GM12878 (cell line): ENCODE data around the gene LRP1. TPM values are rescaled to one million over a fixed set of nuclear protein-coding genes. Genes with fewer than 3 reads are reported as not detected.

ENCODE experiments used
- ATAC-seq: fragments of 200-7000 bp; cut with Tn5 transposase; 3 replicates; pipeline ENCODE4 v1.9.1; 2020; ENCODE audit warnings: mild to moderate bottlenecking, moderate library complexity
- BruUV-seq: library from RNA; stranded (reverse); fragments of 400-500 nt; replicated peaks from 2 replicates; lab custom pipeline; 2021; lab: Mats Ljungman, UMichigan
- CTCF ChIA-PET: fragments of 300-600 bp; sonication (Branson Sonifier 250); formaldehyde crosslinking; extraction: SDS; loops from one replicate; lab custom pipeline; 2021; ENCODE audit warnings: inconsistent platforms; lab: Yijun Ruan, JAX
- POLR2A ChIA-PET: fragments of 350-600 bp; formaldehyde crosslinking; extraction: SDS; loops from one replicate; lab custom pipeline; 2021; ENCODE audit warnings: inconsistent platforms; lab: Charles Lee
- RAD21 ChIA-PET: fragments of 300-600 bp; sonication (Branson Sonifier 250); formaldehyde crosslinking; loops from one replicate; lab custom pipeline; 2023; ENCODE audit warnings: antibody characterized with exemption; ENCODE audit not compliant: unreplicated experiment; lab: Charles Lee
- SMC1A ChIA-PET: fragments of 300-600 bp; sonication (Branson Sonifier 250); formaldehyde crosslinking; loops from one replicate; lab custom pipeline; 2023; ENCODE audit not compliant: unreplicated experiment, uncharacterized antibody; lab: Charles Lee
- DNase-seq: peaks from one replicate; pipeline ENCODE4 v3.0.0-alpha.2; 2011; ENCODE audit warnings: low read depth, low spot score
- FAIRE-seq: peaks from 3 replicates; lab custom pipeline; 2011; peaks lifted over from hg19 to GRCh38; lab: Jason Lieb, UNC
- H2AFZ ChIP-seq: 2 replicates; pipeline ENCODE4 v1.6.0; 2011; ENCODE audit warnings: low read depth, low read length, control low read depth; ENCODE audit not compliant: control insufficient read depth
- H3K27ac ChIP-seq: 2 replicates; pipeline ENCODE4 v1.5.1; 2011; ENCODE audit warnings: control low read depth; ENCODE audit not compliant: control insufficient read depth, insufficient read depth
- H3K27me3 ChIP-seq, 2 experiments: replicated peaks in 1 of 2; 2 replicates each; pipeline versions ENCODE4 v1.6.0 to v1.6.1; 2011; ENCODE audit warnings: low read length in 1 of 2; ENCODE audit not compliant: control insufficient read depth in 2 of 2, insufficient read depth in 2 of 2
- H3K36me3 ChIP-seq, 2 experiments: 2 replicates each; pipeline ENCODE4 v1.5.1; 2011; ENCODE audit warnings: low read length in 1 of 2; ENCODE audit not compliant: control insufficient read depth in 2 of 2, insufficient read depth in 2 of 2
- H3K4me1 ChIP-seq: 2 replicates; pipeline ENCODE4 v1.6.1; 2011; ENCODE audit warnings: mild to moderate bottlenecking, low read length, moderate library complexity, mixed read lengths; ENCODE audit not compliant: control insufficient read depth, insufficient read depth
- H3K4me2 ChIP-seq: 2 replicates; pipeline ENCODE4 v1.6.0; 2011; ENCODE audit warnings: control low read depth; ENCODE audit not compliant: control insufficient read depth, insufficient read depth
- H3K4me3 ChIP-seq: fragments of 200-600 bp; sonication (generic); 2 replicates; pipeline ENCODE4 v1.5.1; 2016
- H3K79me2 ChIP-seq: 2 replicates; pipeline ENCODE4 v1.6.0; 2011; ENCODE audit warnings: low read length; ENCODE audit not compliant: control insufficient read depth, insufficient read depth
- H3K9ac ChIP-seq: 2 replicates; pipeline ENCODE4 v1.8.0; 2011; ENCODE audit warnings: low read length, control low read depth, mixed read lengths; ENCODE audit not compliant: control insufficient read depth, insufficient read depth
- H3K9me3 ChIP-seq: replicated peaks from 3 replicates; pipeline ENCODE4 v1.5.1; 2011; ENCODE audit warnings: mild to moderate bottlenecking, low read length; ENCODE audit not compliant: control insufficient read depth, insufficient read depth
- H4K20me1 ChIP-seq: 2 replicates; pipeline ENCODE4 v1.6.0; 2011; ENCODE audit not compliant: control insufficient read depth, insufficient read depth
- CBX3 ChIP-seq: fragments of 200-600 bp; sonication (generic); IDR thresholded peaks from 2 replicates; pipeline ENCODE4 v1.6.1; 2016; ENCODE audit warnings: low read depth, borderline replicate concordance
- CBX5 ChIP-seq: sonication (generic); IDR thresholded peaks from 2 replicates; pipeline ENCODE4 v1.6.1; 2016; ENCODE audit warnings: low read depth, moderate library complexity, mild to moderate bottlenecking, inconsistent platforms
- CREM ChIP-seq: IDR thresholded peaks from 2 replicates; pipeline ENCODE4 v1.6.1; 2014; ENCODE audit warnings: antibody characterized with exemption, low read depth
- EED ChIP-seq: sonication (generic); IDR thresholded peaks from 2 replicates; pipeline ENCODE4 v1.6.1; 2016; ENCODE audit warnings: antibody characterized with exemption, low read depth
- ESRRA ChIP-seq: IDR thresholded peaks from 2 replicates; pipeline ENCODE4 v1.6.1; 2012; ENCODE audit warnings: mild to moderate bottlenecking, low read length, improper control_type of control experiment
- MXI1 ChIP-seq: fragments of 150-350 bp; IDR thresholded peaks from 2 replicates; pipeline ENCODE4 v1.6.1; 2011; ENCODE audit warnings: low read depth, mild to moderate bottlenecking, inconsistent platforms, low read length, improper control_type of control experiment
- SIX5 ChIP-seq: IDR thresholded peaks from 2 replicates; pipeline ENCODE4 v1.6.1; 2011; ENCODE audit warnings: mild to moderate bottlenecking, low read depth, low read length, moderate library complexity; ENCODE audit not compliant: severe bottlenecking
- SPI1 ChIP-seq: IDR thresholded peaks from 2 replicates; pipeline ENCODE4 v1.6.1; 2011; ENCODE audit warnings: low read depth, mild to moderate bottlenecking, low read length, moderate library complexity, borderline replicate concordance; ENCODE audit not compliant: insufficient read depth
- SREBF1 ChIP-seq: IDR thresholded peaks from 2 replicates; pipeline ENCODE4 v1.6.1; 2012; ENCODE audit warnings: mild to moderate bottlenecking, low read length
- TCF3 ChIP-seq: IDR thresholded peaks from 2 replicates; pipeline ENCODE4 v1.6.1; 2012; ENCODE audit warnings: low read depth, mild to moderate bottlenecking, low read length, borderline replicate concordance; ENCODE audit not compliant: insufficient read depth
- WGBS: methylation state at CpG from one replicate; pipeline ENCODE4 v1.1.6; 2016; ENCODE audit warnings: low lambda C conversion rate; ENCODE audit not compliant: insufficient replicate concordance, insufficient coverage; ENCODE audit errors: missing lambda C conversion rate; 5-methylcytosine and 5-hydroxymethylcytosine counted together
- in situ Hi-C: fragments of 300-500 bp; cut with MboI; formaldehyde crosslinking; loops from 9 replicates; pipeline ENCODE4 v1.14.3; 2018; ENCODE audit warnings: mixed read lengths
- intact Hi-C: fragments of 100-400 bp; cut with micrococcal nuclease; formaldehyde crosslinking; loops from one replicate; pipeline ENCODE4 v1.14.2; 2022; ENCODE audit not compliant: unreplicated experiment
- polyA plus RNA-seq, 11 experiments: library from polyadenylated mRNA; depleted of rRNA in 4 of 11; unstranded in 6 of 11; stranded (reverse) in 5 of 11; fragments of >200 nt; fragmentation: Nextera tagmentation in 4 of 11; fragmentation: Illumina TruSeq in 1 of 11; extraction: Ambion mirVana in 4 of 11; extraction: Trizol in 1 of 11; gene quantifications; 1 replicate in 1 of 11; 2 replicates in 10 of 11; pipeline versions ENCODE4 v1.2.1 to v1.2.3, GENCODE V29; 2011 to 2016; ENCODE audit warnings: inconsistent platforms in 2 of 11, missing spikeins in 2 of 11, low read depth in 1 of 11
- total RNA-seq, 4 experiments: library from RNA; depleted of rRNA in 3 of 4; stranded (reverse); fragments of >200 nt in 3 of 4; fragmentation: Illumina TruSeq in 1 of 4; extraction: Trizol in 1 of 4; gene quantifications; 2 replicates each; pipeline versions ENCODE4 v1.2.1 to v1.2.3, GENCODE V29; 2013 to 2021
- TF ChIP-seq, protein P1 (sequence below): IDR thresholded peaks from 2 replicates; pipeline ENCODE4 v1.6.1; 2011; ENCODE audit warnings: borderline replicate concordance, low read depth, mild to moderate bottlenecking, moderate library complexity, low read length; ENCODE audit not compliant: insufficient read depth, poor library complexity, severe bottlenecking
- TF ChIP-seq, protein P2 (sequence below): fragments of 450-650 bp; formaldehyde crosslinking; IDR thresholded peaks from 2 replicates; pipeline ENCODE4 v1.4.0; 2020; ENCODE audit warnings: mild to moderate bottlenecking, moderate library complexity
- TF ChIP-seq, protein P3 (sequence below): IDR thresholded peaks from 2 replicates; pipeline ENCODE4 v1.6.1; 2012; ENCODE audit warnings: low read length, inconsistent platforms

Gene LRP1
- total and polyA plus RNA-seq, 10 of the 15 experiments (the other 5 are each of a cell fraction or from before 2014, with no cell fraction given) = under 0.01 to 1.1 (median 0.20) TPM; not detected in 2

- Histone ChIP-seq H3K4me3 (no peak overlapping the region), H3K4me2 (no peak overlapping the region)
- intact Hi-C loops = no loop called here
- SMC1A ChIA-PET = no interaction called here
- no peak for FAIRE-seq
- no peak for ATAC-seq
- TF ChIP-seq SREBF1 = no peak
- TF ChIP-seq, protein P1, sequence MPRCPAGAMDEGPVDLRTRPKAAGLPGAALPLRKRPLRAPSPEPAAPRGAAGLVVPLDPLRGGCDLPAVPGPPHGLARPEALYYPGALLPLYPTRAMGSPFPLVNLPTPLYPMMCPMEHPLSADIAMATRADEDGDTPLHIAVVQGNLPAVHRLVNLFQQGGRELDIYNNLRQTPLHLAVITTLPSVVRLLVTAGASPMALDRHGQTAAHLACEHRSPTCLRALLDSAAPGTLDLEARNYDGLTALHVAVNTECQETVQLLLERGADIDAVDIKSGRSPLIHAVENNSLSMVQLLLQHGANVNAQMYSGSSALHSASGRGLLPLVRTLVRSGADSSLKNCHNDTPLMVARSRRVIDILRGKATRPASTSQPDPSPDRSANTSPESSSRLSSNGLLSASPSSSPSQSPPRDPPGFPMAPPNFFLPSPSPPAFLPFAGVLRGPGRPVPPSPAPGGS = no peak
- no peak for TF ChIP-seq TCF3
- TF ChIP-seq EED = no peak
- TF ChIP-seq, protein P2, sequence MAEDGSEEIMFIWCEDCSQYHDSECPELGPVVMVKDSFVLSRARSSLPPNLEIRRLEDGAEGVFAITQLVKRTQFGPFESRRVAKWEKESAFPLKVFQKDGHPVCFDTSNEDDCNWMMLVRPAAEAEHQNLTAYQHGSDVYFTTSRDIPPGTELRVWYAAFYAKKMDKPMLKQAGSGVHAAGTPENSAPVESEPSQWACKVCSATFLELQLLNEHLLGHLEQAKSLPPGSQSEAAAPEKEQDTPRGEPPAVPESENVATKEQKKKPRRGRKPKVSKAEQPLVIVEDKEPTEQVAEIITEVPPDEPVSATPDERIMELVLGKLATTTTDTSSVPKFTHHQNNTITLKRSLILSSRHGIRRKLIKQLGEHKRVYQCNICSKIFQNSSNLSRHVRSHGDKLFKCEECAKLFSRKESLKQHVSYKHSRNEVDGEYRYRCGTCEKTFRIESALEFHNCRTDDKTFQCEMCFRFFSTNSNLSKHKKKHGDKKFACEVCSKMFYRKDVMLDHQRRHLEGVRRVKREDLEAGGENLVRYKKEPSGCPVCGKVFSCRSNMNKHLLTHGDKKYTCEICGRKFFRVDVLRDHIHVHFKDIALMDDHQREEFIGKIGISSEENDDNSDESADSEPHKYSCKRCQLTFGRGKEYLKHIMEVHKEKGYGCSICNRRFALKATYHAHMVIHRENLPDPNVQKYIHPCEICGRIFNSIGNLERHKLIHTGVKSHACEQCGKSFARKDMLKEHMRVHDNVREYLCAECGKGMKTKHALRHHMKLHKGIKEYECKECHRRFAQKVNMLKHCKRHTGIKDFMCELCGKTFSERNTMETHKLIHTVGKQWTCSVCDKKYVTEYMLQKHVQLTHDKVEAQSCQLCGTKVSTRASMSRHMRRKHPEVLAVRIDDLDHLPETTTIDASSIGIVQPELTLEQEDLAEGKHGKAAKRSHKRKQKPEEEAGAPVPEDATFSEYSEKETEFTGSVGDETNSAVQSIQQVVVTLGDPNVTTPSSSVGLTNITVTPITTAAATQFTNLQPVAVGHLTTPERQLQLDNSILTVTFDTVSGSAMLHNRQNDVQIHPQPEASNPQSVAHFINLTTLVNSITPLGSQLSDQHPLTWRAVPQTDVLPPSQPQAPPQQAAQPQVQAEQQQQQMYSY = no peak
- TF ChIP-seq CREM = no peak
- TF ChIP-seq, protein P3, sequence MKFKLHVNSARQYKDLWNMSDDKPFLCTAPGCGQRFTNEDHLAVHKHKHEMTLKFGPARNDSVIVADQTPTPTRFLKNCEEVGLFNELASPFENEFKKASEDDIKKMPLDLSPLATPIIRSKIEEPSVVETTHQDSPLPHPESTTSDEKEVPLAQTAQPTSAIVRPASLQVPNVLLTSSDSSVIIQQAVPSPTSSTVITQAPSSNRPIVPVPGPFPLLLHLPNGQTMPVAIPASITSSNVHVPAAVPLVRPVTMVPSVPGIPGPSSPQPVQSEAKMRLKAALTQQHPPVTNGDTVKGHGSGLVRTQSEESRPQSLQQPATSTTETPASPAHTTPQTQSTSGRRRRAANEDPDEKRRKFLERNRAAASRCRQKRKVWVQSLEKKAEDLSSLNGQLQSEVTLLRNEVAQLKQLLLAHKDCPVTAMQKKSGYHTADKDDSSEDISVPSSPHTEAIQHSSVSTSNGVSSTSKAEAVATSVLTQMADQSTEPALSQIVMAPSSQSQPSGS = no peak
- no peak for TF ChIP-seq ESRRA
- TF ChIP-seq SPI1 = no peak
- no peak for TF ChIP-seq CBX5
- TF ChIP-seq CBX3 = no peak
- no peak for TF ChIP-seq SIX5
- TF ChIP-seq MXI1 = no peak
- TF ChIP-seq, all 136 proteins: peak for 0
- WGBS = 41% methylated on average over 11 of the region's 11 CpGs
- CTCF ChIA-PET = no interaction called here
- no peak overlapping the region for H2AFZ ChIP-seq
- no peaks in the 10 kb centered on the region for H3K4me1 ChIP-seq
- in situ Hi-C loops = no loop called here
- H3K9ac ChIP-seq = no peak overlapping the region
- H3K9me3 ChIP-seq = no peaks in the 10 kb centered on the region
- H3K79me2 ChIP-seq = no peaks in the 10 kb centered on the region
- no peak overlapping the region for H3K27ac ChIP-seq
- no peaks in the 10 kb centered on the region for H3K36me3 ChIP-seq
- no TSS peak for BruUV-seq
- no peak for DNase-seq
- POLR2A ChIA-PET = no interaction called here
- H3K27me3 ChIP-seq = no peaks in the 10 kb centered on the region
- H4K20me1 ChIP-seq = no peaks in the 10 kb centered on the region
- RAD21 ChIA-PET = no interaction called here
Observed at GRCh38 chr12:57203791-57204190, 75.5 kb downstream of the LRP1 start.
